A673 (cell line): ENCODE data around the gene PRKG1. TPM values are rescaled to one million over a fixed set of nuclear protein-coding genes. Genes with fewer than 3 reads are reported as not detected.

Experiments used
- BruUV-seq: library from RNA; stranded (reverse); fragments of 400-500 nt; replicated peaks from 2 replicates; lab custom pipeline; 2021; lab: Mats Ljungman, UMichigan
- CTCF ChIA-PET: fragments of 300-600 bp; sonication (Branson Sonifier 250); formaldehyde crosslinking; loops from one replicate; lab custom pipeline; 2022; ENCODE audit warnings: antibody characterized with exemption; lab: Charles Lee
- POLR2A ChIA-PET: fragments of 300-600 bp; sonication (Branson Sonifier 250); formaldehyde crosslinking; loops from one replicate; lab custom pipeline; 2022; ENCODE audit warnings: antibody characterized with exemption; ENCODE audit not compliant: low non-redundant PET; lab: Charles Lee
- DNase-seq: peaks from one replicate; pipeline ENCODE4 v3.0.0-alpha.2; 2015; ENCODE audit warnings: low spot score
- H3K27ac ChIP-seq: fragments of 200-600 bp; sonication (generic); 2 replicates; pipeline ENCODE4 v1.5.1; 2016; ENCODE audit warnings: mixed run types, low read depth, mild to moderate bottlenecking, mixed read lengths, antibody characterized with exemption, low read length; ENCODE audit not compliant: poor library complexity, severe bottlenecking
- H3K27me3 ChIP-seq: fragments of 200-600 bp; sonication (generic); replicated peaks from 2 replicates; pipeline ENCODE4 v1.6.1; 2017; ENCODE audit warnings: mixed run types, low read depth, mild to moderate bottlenecking, mixed read lengths, antibody characterized with exemption, low read length; ENCODE audit not compliant: insufficient read depth, poor library complexity
- H3K36me3 ChIP-seq: fragments of 200-600 bp; sonication (generic); 2 replicates; pipeline ENCODE4 v1.6.1; 2016; ENCODE audit warnings: mixed run types, mild to moderate bottlenecking, mixed read lengths, antibody characterized with exemption, low read length; ENCODE audit not compliant: insufficient read depth, poor library complexity, severe bottlenecking
- H3K4me1 ChIP-seq: fragments of 200-600 bp; sonication (generic); 2 replicates; pipeline ENCODE4 v1.6.1; 2017; ENCODE audit warnings: mixed run types, mild to moderate bottlenecking, mixed read lengths, antibody characterized with exemption, low read length; ENCODE audit not compliant: insufficient read depth, poor library complexity, severe bottlenecking
- H3K4me3 ChIP-seq: fragments of 200-600 bp; sonication (generic); 2 replicates; pipeline ENCODE4 v1.5.1; 2016; ENCODE audit warnings: low read depth, mixed run types, mild to moderate bottlenecking, mixed read lengths, low read length; ENCODE audit not compliant: poor library complexity, severe bottlenecking
- H3K9me3 ChIP-seq: fragments of 200-600 bp; sonication (generic); 2 replicates; pipeline ENCODE4 v1.6.1; 2016; ENCODE audit warnings: mixed run types, low read depth, mild to moderate bottlenecking, mixed read lengths, antibody characterized with exemption, low read length; ENCODE audit not compliant: poor library complexity, severe bottlenecking
- CTCF ChIP-seq: fragments of 300-800, 200-600 bp; sonication (generic); conservative IDR thresholded peaks from 2 replicates; pipeline ENCODE4 v1.5.1; 2017; ENCODE audit warnings: low read depth, mild to moderate bottlenecking, antibody characterized with exemption, low read length, moderate library complexity, mixed read lengths
- EZH2 ChIP-seq: fragments of 200-600 bp; sonication (generic); IDR thresholded peaks from 2 replicates; pipeline ENCODE4 v1.6.1; 2017; ENCODE audit warnings: borderline replicate concordance, low read depth, mild to moderate bottlenecking, mixed read lengths, antibody characterized with exemption, low read length; ENCODE audit not compliant: poor library complexity, severe bottlenecking
- intact Hi-C: fragments of 100-400 bp; cut with micrococcal nuclease; formaldehyde crosslinking; loops from one replicate; pipeline ENCODE4 v1.10.0; 2022; ENCODE audit not compliant: unreplicated experiment
- total RNA-seq: library from RNA; stranded (reverse); gene quantifications from 2 replicates; pipeline ENCODE4 v1.2.3, GENCODE V29; 2021

PRKG1 gene
- total RNA-seq, 1 experiment from 2014 or later = 0.58 TPM

GRCh38 chr10:52040486-52040885 is 966.2 kb downstream of the PRKG1 start:
- BruUV-seq = no TSS peak
- POLR2A ChIA-PET = no interaction called here
- Histone ChIP-seq H3K9me3 (no peaks in the 10 kb centered on the region), H3K27ac (no peak overlapping the region), H3K4me1 (no peaks in the 10 kb centered on the region), H3K4me3 (no peak overlapping the region), H3K27me3 (no peaks in the 10 kb centered on the region), H3K36me3 (no peaks in the 10 kb centered on the region)
- TF ChIP-seq CTCF (no peak), EZH2 (no peak)
- peak; percentile 2 for DNase-seq
- intact Hi-C loops = no loop called here
- CTCF ChIA-PET = no interaction called here

GRCh38 chr10:52043811-52044210 is 969.5 kb downstream of the PRKG1 start:
- no TSS peak for BruUV-seq
- intact Hi-C loops = loop anchor here (2.0 kb wide), 1 partner anchor 41 kb away; no protein-coding TSS in a partner anchor

GRCh38 chr10:52048051-52048450 is 973.8 kb downstream of the PRKG1 start:
- Histone ChIP-seq H3K27me3 (no peaks in the 10 kb centered on the region), H3K36me3 (no peaks in the 10 kb centered on the region), H3K9me3 (no peaks in the 10 kb centered on the region), H3K4me3 (no peak overlapping the region), H3K4me1 (no peaks in the 10 kb centered on the region), H3K27ac (no peak overlapping the region)
- ChIA-PET POLR2A (no interaction called here), CTCF (no interaction called here)
- DNase-seq = no peak
- no TSS peak for BruUV-seq
- TF ChIP-seq EZH2 = no peak
- TF ChIP-seq CTCF = no peak
- intact Hi-C loops = no loop called here

More at GRCh38 chr10:52043811-52044210, 969.5 kb downstream of the PRKG1 start:
- ChIA-PET CTCF (no interaction called here), POLR2A (no interaction called here)
- no peaks in the 10 kb centered on the region for H3K4me1 ChIP-seq
- H3K27me3 ChIP-seq = no peaks in the 10 kb centered on the region
- no peak overlapping the region for H3K4me3 ChIP-seq
- H3K36me3 ChIP-seq = no peaks in the 10 kb centered on the region
- H3K9me3 ChIP-seq = no peaks in the 10 kb centered on the region
- no peak for TF ChIP-seq CTCF
- TF ChIP-seq EZH2 = no peak
- no peak for DNase-seq
- H3K27ac ChIP-seq = no peak overlapping the region
